Measurements from ENCODE around the gene NKD1. TPM values are rescaled to one million over a fixed set of nuclear protein-coding genes. Genes with fewer than 3 reads are reported as not detected.

The NKD1 gene
- total RNA-seq, 1 experiment from 2014 or later, result 11.4 TPM

- no peak overlapping the region for H3K4me3 ChIP-seq (replicated peaks in 1 of 2; ENCODE audit: low read depth in 1 of 2, low read length in 2 of 2)
- no peaks in the 10 kb centered on the region for H3K9me2 ChIP-seq (ENCODE audit: insufficient read depth)
- no peak for TF ChIP-seq EGR1 (IDR thresholded peaks at IDR 0.05; ENCODE audit: low read depth)
- no peak for TF ChIP-seq ZNF274 (IDR thresholded peaks at IDR 0.05; ENCODE audit: low read depth, low read length)
- no peak for TF ChIP-seq POLR2AphosphoS5 (IDR thresholded peaks at IDR 0.05; ENCODE audit: low read depth, low read length)
- TF ChIP-seq TCF7L2 (IDR thresholded peaks at IDR 0.05; ENCODE audit: borderline replicate concordance, extremely low read depth, insufficient read depth, insufficient read length), result no peak
- TF ChIP-seq SIN3A (IDR thresholded peaks at IDR 0.05; ENCODE audit: low read depth), result no peak
- no peak for TF ChIP-seq MAX (IDR thresholded peaks at IDR 0.05)
- no peak for TF ChIP-seq ZBTB33 (IDR thresholded peaks at IDR 0.05; ENCODE audit: extremely low read depth, insufficient replicate concordance, low read length)
- no peak for TF ChIP-seq ATF3 (IDR thresholded peaks at IDR 0.05)
- no peak for TF ChIP-seq RAD21 (IDR thresholded peaks at IDR 0.05; ENCODE audit: low read depth)
- TF ChIP-seq YY1 (IDR thresholded peaks at IDR 0.05; ENCODE audit: extremely low read depth, insufficient replicate concordance, low read depth, low read length), result no peak
- TF ChIP-seq REST (IDR thresholded peaks at IDR 0.05; ENCODE audit: low read depth), result no peak
- no peak for TF ChIP-seq ELF1 (IDR thresholded peaks at IDR 0.05; ENCODE audit: borderline replicate concordance, low read depth)
- no peak for TF ChIP-seq POLR2A (IDR thresholded peaks at IDR 0.05; ENCODE audit: borderline replicate concordance, extremely low read depth, insufficient read depth, insufficient read length)
- TF ChIP-seq EZH2phosphoT487 (IDR thresholded peaks at IDR 0.05; ENCODE audit: borderline replicate concordance), result no peak
- TF ChIP-seq EZH2 (IDR thresholded peaks at IDR 0.05), result no peak
- TF ChIP-seq SRF (IDR thresholded peaks at IDR 0.05; ENCODE audit: low read depth), result no peak
- TF ChIP-seq FOSL1 (IDR thresholded peaks at IDR 0.05; ENCODE audit: low read depth), result no peak
- TF ChIP-seq JUND (IDR thresholded peaks at IDR 0.05), result no peak
- TF ChIP-seq CBX3 (IDR thresholded peaks at IDR 0.05; ENCODE audit: low read depth), result no peak
- intact Hi-C loops (cut with micrococcal nuclease), result no loop called here
- ChIA-PET CTCF (no interaction called here), RAD21 (ENCODE audit: low non-redundant PET in 1 of 2, low total read pairs in 2 of 2, uncharacterized antibody in 2 of 2, unreplicated experiment in 2 of 2) (no interaction called here), POLR2A (no interaction called here)
- H3K36me3 ChIP-seq (ENCODE audit: control insufficient read depth in 1 of 2, insufficient read depth in 2 of 2, low read length in 2 of 2), result 0 out of 4 replicates have a peak, but pooled peaks cover 0 to 5% of the 10 kb centered on the region in 2 experiments
- no peak for ATAC-seq
- no peaks in the 10 kb centered on the region for H3K4me1 ChIP-seq (ENCODE audit: control insufficient read depth in 1 of 2, insufficient read depth in 2 of 2, low read length in 2 of 2)
- no peak overlapping the region for H2AFZ ChIP-seq (ENCODE audit: low read depth, low read length, poor library complexity, severe bottlenecking)
- H3K9me3 ChIP-seq (ENCODE audit: control insufficient read depth in 1 of 2, insufficient read depth in 1 of 2, low read depth in 1 of 2, low read length in 2 of 2), result no peaks in the 10 kb centered on the region
- H4K20me1 ChIP-seq (ENCODE audit: insufficient read depth), result no peaks in the 10 kb centered on the region
- H3K4me2 ChIP-seq (ENCODE audit: low read length), result no peak overlapping the region
- no peaks in the 10 kb centered on the region for H3K27me3 ChIP-seq (ENCODE audit: insufficient read depth, low read length)
- no peak for DNase-seq (ENCODE audit: low read depth, low spot score)
- no peak overlapping the region for H3K27ac ChIP-seq (ENCODE audit: low read depth, low read length)
- no peaks in the 10 kb centered on the region for H3K79me2 ChIP-seq (ENCODE audit: insufficient read depth, low read length)
- no TSS peak for BruUV-seq (replicated peaks)
- H3K9ac ChIP-seq (ENCODE audit: low read length), result no peak overlapping the region
These were observed 11.8 kb downstream of the NKD1 start for GRCh38 chr16:50559804-50560514.
